GM21717 (cell line): ENCODE results near the gene FCER1A.

Source experiments
- ATAC-seq: cut with Tn5 transposase; IDR thresholded peaks from one replicate; pipeline ENCODE4 v1.9.1; 2021; ENCODE audit warnings: mild to moderate bottlenecking, moderate library complexity; ENCODE audit not compliant: unreplicated experiment

Gene FCER1A

GRCh38 chr1:159302095-159302494 is at the start of gene FCER1A:
TSS of gene FCER1A (plus strand) at chr1:159302336. CDS start at chr1:159302365, 29 bp downstream.
- ATAC-seq: no peak

GRCh38 chr1:159261311-159261710 is 40.8 kb upstream of the FCER1A start:
- ATAC-seq: no peak

- ATAC-seq: no peak
These were observed 40.2 kb upstream of the FCER1A start for GRCh38 chr1:159261721-159262494.

GRCh38 chr1:159266832-159267231 is 35.3 kb upstream of the FCER1A start:
- ATAC-seq: no peak

- no peak for ATAC-seq
These were observed 27.5 kb upstream of the FCER1A start for GRCh38 chr1:159274631-159275030.

- no peak for ATAC-seq
These were observed 26.2 kb upstream of the FCER1A start for GRCh38 chr1:159275891-159276290.

- no peak for ATAC-seq
These were observed 22.4 kb upstream of the FCER1A start for GRCh38 chr1:159279773-159280172.

- no peak for ATAC-seq
These were observed 20.0 kb upstream of the FCER1A start for GRCh38 chr1:159282118-159282517.

- no peak for ATAC-seq
These were observed 13.1 kb upstream of the FCER1A start for GRCh38 chr1:159289060-159289459.

GRCh38 chr1:159291424-159291823 is 10.7 kb upstream of the FCER1A start:
- no peak for ATAC-seq

- no peak for ATAC-seq
These were observed 5.3 kb upstream of the FCER1A start for GRCh38 chr1:159296706-159297375.

GRCh38 chr1:159300146-159300545 is 2.0 kb upstream of the FCER1A start:
- no peak for ATAC-seq

- no peak for ATAC-seq
These were observed 5.3 kb downstream of the FCER1A start for GRCh38 chr1:159307346-159308020.

GRCh38 chr1:159311679-159312078 is 9.5 kb downstream of the FCER1A start:
- ATAC-seq: no peak

- ATAC-seq: no peak
These were observed 13.2 kb downstream of the FCER1A start for GRCh38 chr1:159315381-159315780.

GRCh38 chr1:159318784-159319551 is 16.8 kb downstream of the FCER1A start:
- ATAC-seq: no peak

- ATAC-seq: no peak
These were observed 32.7 kb downstream of the FCER1A start for GRCh38 chr1:159334797-159335196.

GRCh38 chr1:159338018-159338417 is 35.9 kb downstream of the FCER1A start:
- ATAC-seq: no peak

- no peak for ATAC-seq
These were observed 37.4 kb downstream of the FCER1A start for GRCh38 chr1:159339536-159339935.

GRCh38 chr1:159341736-159342135 is 39.6 kb downstream of the FCER1A start:
- ATAC-seq: no peak
